H1 (cell line): ENCODE measurements around the gene DHX34. TPM values are rescaled to one million over a fixed set of nuclear protein-coding genes. Genes with fewer than 3 reads are reported as not detected.

Experiments
- CTCF ChIA-PET: fragments of 300-600 bp; sonication (Branson Sonifier 250); formaldehyde crosslinking; loops from one replicate; lab custom pipeline; 2021; ENCODE audit not compliant: partially characterized antibody; lab: Charles Lee
- POLR2A ChIA-PET: fragments of 300-600 bp; sonication (Branson Sonifier 250); formaldehyde crosslinking; loops from one replicate; lab custom pipeline; 2021; ENCODE audit warnings: inconsistent platforms; ENCODE audit not compliant: partially characterized antibody; lab: Charles Lee
- DNase-seq, 2 experiments: peaks; one replicate each; pipeline versions ENCODE4 v3.0.0 to v3.0.0-alpha.2; 2010 to 2022; ENCODE audit warnings: low spot score in 2 of 2, low read depth in 1 of 2, mixed read lengths in 1 of 2
- FAIRE-seq: peaks from 2 replicates; lab custom pipeline; 2011; peaks lifted over from hg19 to GRCh38; lab: Jason Lieb, UNC
- H2AFZ ChIP-seq: 2 replicates; pipeline ENCODE4 v1.8.1; 2012; ENCODE audit warnings: low read length, inconsistent platforms
- H2AK5ac ChIP-seq: 2 replicates; pipeline ENCODE4 v1.6.1; 2013; ENCODE audit warnings: low read depth, low read length
- H2BK120ac ChIP-seq: replicated peaks from 2 replicates; pipeline ENCODE3; 2013; ENCODE audit warnings: low read depth, low read length, inconsistent platforms
- H2BK12ac ChIP-seq: 2 replicates; pipeline ENCODE4 v1.6.1; 2013; ENCODE audit warnings: low read depth, low read length
- H2BK15ac ChIP-seq: 2 replicates; pipeline ENCODE4 v1.6.1; 2013; ENCODE audit warnings: low read length
- H2BK20ac ChIP-seq: 2 replicates; pipeline ENCODE4 v1.6.1; 2013; ENCODE audit warnings: low read length
- H2BK5ac ChIP-seq: 2 replicates; pipeline ENCODE4 v1.6.1; 2013; ENCODE audit warnings: low read depth, low read length
- H3K14ac ChIP-seq: 2 replicates; pipeline ENCODE4 v1.6.1; 2013; ENCODE audit warnings: inconsistent platforms; ENCODE audit not compliant: insufficient read length
- H3K18ac ChIP-seq: 2 replicates; pipeline ENCODE4 v1.6.1; 2013; ENCODE audit warnings: low read length; ENCODE audit errors: extremely low read depth
- H3K23ac ChIP-seq: 2 replicates; pipeline ENCODE4 v1.6.1; 2013; ENCODE audit warnings: inconsistent platforms; ENCODE audit not compliant: insufficient read length
- H3K23me2 ChIP-seq: 2 replicates; pipeline ENCODE4 v1.6.1; 2013; ENCODE audit warnings: low read depth, low read length
- H3K27ac ChIP-seq: 2 replicates; pipeline ENCODE4 v1.6.1; 2011; ENCODE audit warnings: low read depth, low read length, inconsistent platforms
- H3K27me3 ChIP-seq, 4 experiments: replicated peaks in 1 of 4; 1 replicate in 1 of 4; 2 replicates in 3 of 4; pipeline versions ENCODE4 v1.6.1 to v1.8.1; 2011 to 2013; ENCODE audit warnings: low read length in 3 of 4, mild to moderate bottlenecking in 3 of 4, inconsistent platforms in 2 of 4, mixed read lengths in 2 of 4, moderate library complexity in 1 of 4; ENCODE audit not compliant: control insufficient read depth in 3 of 4, insufficient read depth in 3 of 4; ENCODE audit errors: extremely low read depth in 1 of 4
- H3K36me3 ChIP-seq, 4 experiments: 2 replicates each; pipeline versions ENCODE4 v1.6.1 to v1.8.1; 2011 to 2013; ENCODE audit warnings: mild to moderate bottlenecking in 4 of 4, low read length in 3 of 4, moderate library complexity in 2 of 4, control low read depth in 1 of 4, inconsistent platforms in 1 of 4; ENCODE audit not compliant: insufficient read depth in 4 of 4, control insufficient read depth in 2 of 4
- H3K4ac ChIP-seq: replicated peaks from 2 replicates; pipeline ENCODE3; 2013; ENCODE audit warnings: low read length, low read depth, mixed read lengths, inconsistent platforms; ENCODE audit not compliant: insufficient read length
- H3K4me1 ChIP-seq, 4 experiments: replicated peaks in 1 of 4; 1 replicate in 1 of 4; 2 replicates in 3 of 4; pipeline versions ENCODE4 v1.6.1 to v1.8.1; 2011 to 2013; ENCODE audit warnings: low read length in 3 of 4, inconsistent platforms in 2 of 4, mixed read lengths in 1 of 4; ENCODE audit not compliant: insufficient read depth in 4 of 4, control insufficient read depth in 3 of 4
- H3K4me2 ChIP-seq, 2 experiments: 2 replicates each; pipeline versions ENCODE4 v1.6.1 to v1.8.1; 2011 to 2013; ENCODE audit warnings: low read depth in 2 of 2, low read length in 2 of 2, control low read depth in 1 of 2, inconsistent platforms in 1 of 2, mild to moderate bottlenecking in 1 of 2; ENCODE audit not compliant: insufficient read depth in 1 of 2
- H3K4me3 ChIP-seq, 4 experiments: fragments of 200-600, 300-600 bp in 1 of 4; sonication (generic), shearing (Covaris generic), sonication (Bioruptor Twin) in 1 of 4; 2 replicates each; pipeline versions ENCODE4 v1.5.1 to v1.8.1; 2011 to 2016; ENCODE audit warnings: low read length in 4 of 4, low read depth in 3 of 4, control low read depth in 2 of 4, inconsistent platforms in 2 of 4, mild to moderate bottlenecking in 2 of 4, mixed read lengths in 1 of 4, moderate library complexity in 1 of 4; ENCODE audit not compliant: insufficient read depth in 2 of 4; ENCODE audit errors: extremely low read depth in 1 of 4
- H3K56ac ChIP-seq: replicated peaks from 2 replicates; pipeline ENCODE3; 2013; ENCODE audit warnings: low read depth, mild to moderate bottlenecking, mixed read lengths, low read length, inconsistent platforms; ENCODE audit not compliant: insufficient read length
- H3K79me1 ChIP-seq: 2 replicates; pipeline ENCODE4 v1.6.1; 2013; ENCODE audit warnings: low read depth, low read length, control low read depth
- H3K79me2 ChIP-seq, 2 experiments: 2 replicates each; pipeline versions ENCODE4 v1.6.1 to v1.8.1; 2012 to 2013; ENCODE audit warnings: low read length in 2 of 2, mild to moderate bottlenecking in 2 of 2, inconsistent platforms in 1 of 2; ENCODE audit not compliant: insufficient read depth in 2 of 2, control insufficient read depth in 1 of 2
- H3K9ac ChIP-seq, 4 experiments: replicated peaks in 1 of 4; 1 replicate in 1 of 4; 2 replicates in 3 of 4; pipeline versions ENCODE4 v1.6.1 to v1.8.1; 2011 to 2013; ENCODE audit warnings: low read depth in 3 of 4, low read length in 3 of 4, control low read depth in 2 of 4, mild to moderate bottlenecking in 2 of 4, moderate library complexity in 2 of 4, inconsistent platforms in 1 of 4; ENCODE audit errors: extremely low read depth in 1 of 4
- H3K9me3 ChIP-seq, 2 experiments: 2 replicates each; pipeline versions ENCODE4 v1.6.1 to v1.8.1; 2012 to 2013; ENCODE audit warnings: mild to moderate bottlenecking in 2 of 2, moderate library complexity in 2 of 2, control low read depth in 1 of 2, inconsistent platforms in 1 of 2, low read depth in 1 of 2, low read length in 1 of 2, mixed read lengths in 1 of 2; ENCODE audit not compliant: insufficient read depth in 2 of 2
- H4K20me1 ChIP-seq, 2 experiments: replicated peaks in 1 of 2; 2 replicates each; pipeline versions ENCODE3 to v1.8.1; 2011 to 2013; ENCODE audit warnings: inconsistent platforms in 2 of 2, low read length in 2 of 2, mild to moderate bottlenecking in 1 of 2; ENCODE audit not compliant: insufficient read depth in 2 of 2, control insufficient read depth in 1 of 2
- H4K5ac ChIP-seq: 2 replicates; pipeline ENCODE4 v1.6.1; 2013; ENCODE audit warnings: low read length, low read depth, mixed read lengths, inconsistent platforms; ENCODE audit not compliant: insufficient read length
- H4K8ac ChIP-seq: 2 replicates; pipeline ENCODE4 v1.8.0; 2013; ENCODE audit warnings: mild to moderate bottlenecking, moderate library complexity, low read length, inconsistent platforms; ENCODE audit not compliant: insufficient read depth; ENCODE audit errors: extremely low read depth
- H4K91ac ChIP-seq: replicated peaks from 2 replicates; pipeline ENCODE3; 2013; ENCODE audit warnings: low read length, mixed read lengths, inconsistent platforms; ENCODE audit not compliant: insufficient read length
- ASH2L ChIP-seq: fragments of 200-600, 300-600 bp; sonication (generic); IDR thresholded peaks from one replicate; pipeline ENCODE4 v1.7.1; 2017; ENCODE audit warnings: low read length
- BCL11A ChIP-seq, 2 experiments: IDR thresholded peaks; one replicate each; pipeline ENCODE4 v1.6.1; 2011; ENCODE audit warnings: low read depth in 2 of 2, low read length in 2 of 2, mild to moderate bottlenecking in 2 of 2
- EGR1 ChIP-seq: IDR thresholded peaks from 2 replicates; pipeline ENCODE4 v1.6.1; 2011; ENCODE audit warnings: low read depth, low read length, borderline replicate concordance
- PHF8 ChIP-seq: fragments of 200-600 bp; sonication (generic); conservative IDR thresholded peaks from 2 replicates; pipeline ENCODE4 v1.7.1; 2012; ENCODE audit warnings: low read depth, mild to moderate bottlenecking, inconsistent platforms, low read length, moderate library complexity
- POLR2AphosphoS5 ChIP-seq: IDR thresholded peaks from 2 replicates; pipeline ENCODE4 v1.6.1; 2011; ENCODE audit warnings: low read depth, low read length
- SP1 ChIP-seq: IDR thresholded peaks from 2 replicates; pipeline ENCODE4 v1.6.1; 2011; ENCODE audit warnings: low read depth, low read length
- SRF ChIP-seq: IDR thresholded peaks from 2 replicates; pipeline ENCODE4 v1.6.1; 2011; ENCODE audit warnings: mild to moderate bottlenecking, low read depth, low read length, moderate library complexity
- SUZ12 ChIP-seq: fragments of 200-600 bp; sonication (generic); IDR thresholded peaks from 2 replicates; pipeline ENCODE4 v1.6.1; 2012; ENCODE audit warnings: mild to moderate bottlenecking, inconsistent platforms, low read length, moderate library complexity, mixed read lengths
- USF2 ChIP-seq: IDR thresholded peaks from 2 replicates; pipeline ENCODE4 v1.6.1; 2011; ENCODE audit warnings: low read length, improper control_type of control experiment
- WGBS, 2 experiments: shearing (Covaris generic) in 1 of 2; methylation state at CpG; one replicate each; pipeline versions ENCODE4 v1.1.6 to v1.1.7; 2013 to 2015; ENCODE audit warnings: low lambda C conversion rate in 2 of 2, mixed read lengths in 2 of 2, inconsistent platforms in 1 of 2, low coverage in 1 of 2, missing lambda C conversion rate in 1 of 2; ENCODE audit not compliant: insufficient replicate concordance in 2 of 2, insufficient coverage in 1 of 2, insufficient read length in 1 of 2; ENCODE audit errors: extremely low coverage in 1 of 2, missing lambda C conversion rate in 1 of 2; 5-methylcytosine and 5-hydroxymethylcytosine counted together
- polyA plus RNA-seq, 7 experiments: library from polyadenylated mRNA; depleted of rRNA in 3 of 7; stranded (reverse) in 5 of 7; unstranded in 2 of 7; fragments of >200 nt in 5 of 7; fragments of 200-250 nt in 2 of 7; gene quantifications; 1 replicate in 5 of 7; 2 replicates in 1 of 7; 4 replicates in 1 of 7; pipeline versions ENCODE4 v1.2.1 to v1.2.3, GENCODE V29; 2011 to 2013; ENCODE audit warnings: missing spikeins in 2 of 7, mixed read lengths in 2 of 7
- total RNA-seq: library from RNA; stranded (reverse); fragmentation: NEBNext Ultra II Directional; extraction: Animal tissue kit (Norgen Biotek cat#: 25700); gene quantifications from 2 replicates; pipeline ENCODE4 v1.2.1, GENCODE V29; 2021
- TF ChIP-seq, protein P1 (sequence below): IDR thresholded peaks from 2 replicates; pipeline ENCODE4 v1.6.1; 2012; ENCODE audit warnings: low read length, inconsistent platforms
- TF ChIP-seq, protein P2 (sequence below): IDR thresholded peaks from 2 replicates; pipeline ENCODE4 v1.6.1; 2011; ENCODE audit warnings: low read depth, mild to moderate bottlenecking, low read length; ENCODE audit not compliant: insufficient read depth

The DHX34 gene
- total and polyA plus RNA-seq, 2 of the 8 experiments (the other 6 are each of a cell fraction or from before 2014, with no cell fraction given) = 17.5 to 24.3 TPM

DNA sequence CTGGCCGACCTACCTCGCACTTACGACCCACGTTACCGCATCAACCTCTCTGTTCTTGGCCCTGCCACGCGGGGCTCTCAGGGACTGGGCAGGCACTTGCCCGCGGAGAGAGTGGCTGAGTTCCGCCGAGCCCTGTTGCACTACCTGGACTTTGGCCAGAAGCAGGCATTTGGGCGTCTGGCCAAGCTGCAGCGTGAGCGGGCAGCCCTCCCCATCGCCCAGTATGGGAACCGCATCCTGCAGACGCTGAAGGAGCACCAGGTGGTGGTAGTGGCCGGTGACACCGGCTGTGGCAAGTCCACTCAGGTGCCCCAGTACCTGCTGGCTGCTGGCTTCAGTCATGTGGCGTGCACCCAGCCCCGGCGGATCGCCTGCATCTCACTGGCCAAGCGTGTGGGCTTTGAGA is 4.2 kb downstream of the DHX34 start:
- peaks cover 3 to 10% of the 10 kb centered on the region in 2 experiments for H4K20me1 ChIP-seq
- H2AK5ac ChIP-seq = no peak overlapping the region
- DNase-seq = no peak
- ChIA-PET POLR2A (interaction anchor here (1.0 kb wide), 1 partner anchor 12 kb away, joined by 3 read pairs; no protein-coding TSS in a partner anchor), CTCF (no interaction called here)
- H3K4me2 ChIP-seq = no peak overlapping the region
- H2AFZ ChIP-seq = no peak overlapping the region
- no peak overlapping the region for H3K23ac ChIP-seq
- no peak overlapping the region for H3K14ac ChIP-seq
- H3K4ac ChIP-seq = no peak overlapping the region
- peaks cover 36 to 58% (median 48%) of the 10 kb centered on the region in 4 experiments for H3K36me3 ChIP-seq
- no peak overlapping the region for H4K5ac ChIP-seq
- H3K56ac ChIP-seq = no peak overlapping the region
- H3K4me1 ChIP-seq = peaks cover 0 to 7% (median 2%) of the 10 kb centered on the region in 4 experiments; a peak in 4 of 7 replicates
- H3K79me2 ChIP-seq = peaks cover 0 to 33% of the 10 kb centered on the region in 2 experiments; a peak in 3 of 4 replicates
- H3K4me3 ChIP-seq = no peak overlapping the region
- no peak overlapping the region for H3K9ac ChIP-seq
- no peaks in the 10 kb centered on the region for H3K9me3 ChIP-seq
- no peak overlapping the region for H2BK120ac ChIP-seq
- H2BK20ac ChIP-seq = no peak overlapping the region
- H3K79me1 ChIP-seq = peaks cover 12% of the 10 kb centered on the region
- H3K18ac ChIP-seq = no peak overlapping the region
- no peak for FAIRE-seq
- H4K91ac ChIP-seq = no peak overlapping the region
- no peak overlapping the region for H2BK5ac ChIP-seq
- H3K23me2 ChIP-seq = peaks cover 8% of the 10 kb centered on the region
- H4K8ac ChIP-seq = 0 out of 2 replicates have a peak overlapping the region, but pooled peaks have one; percentile 15
- no peak overlapping the region for H2BK15ac ChIP-seq
- peaks cover 0 to 1% (median 0%) of the 10 kb centered on the region in 4 experiments; a peak in 2 of 7 replicates for H3K27me3 ChIP-seq
- 97% methylated on average over 19 of the region's 24 CpGs; no CpG with 5 or more reads in 1 of the 2 experiments for WGBS, 2 experiments
- no peak overlapping the region for H2BK12ac ChIP-seq
- H3K27ac ChIP-seq = no peak overlapping the region
- TF ChIP-seq SUZ12 = no peak
- TF ChIP-seq SRF = no peak
- no peak for TF ChIP-seq POLR2AphosphoS5
- TF ChIP-seq PHF8 = no peak
- TF ChIP-seq, protein P1, sequence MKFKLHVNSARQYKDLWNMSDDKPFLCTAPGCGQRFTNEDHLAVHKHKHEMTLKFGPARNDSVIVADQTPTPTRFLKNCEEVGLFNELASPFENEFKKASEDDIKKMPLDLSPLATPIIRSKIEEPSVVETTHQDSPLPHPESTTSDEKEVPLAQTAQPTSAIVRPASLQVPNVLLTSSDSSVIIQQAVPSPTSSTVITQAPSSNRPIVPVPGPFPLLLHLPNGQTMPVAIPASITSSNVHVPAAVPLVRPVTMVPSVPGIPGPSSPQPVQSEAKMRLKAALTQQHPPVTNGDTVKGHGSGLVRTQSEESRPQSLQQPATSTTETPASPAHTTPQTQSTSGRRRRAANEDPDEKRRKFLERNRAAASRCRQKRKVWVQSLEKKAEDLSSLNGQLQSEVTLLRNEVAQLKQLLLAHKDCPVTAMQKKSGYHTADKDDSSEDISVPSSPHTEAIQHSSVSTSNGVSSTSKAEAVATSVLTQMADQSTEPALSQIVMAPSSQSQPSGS = no peak
- no peak for TF ChIP-seq USF2
- no peak for TF ChIP-seq EGR1
- no peak for TF ChIP-seq ASH2L
- no peak for TF ChIP-seq SP1
- TF ChIP-seq BCL11A (IDR thresholded peaks at IDR 0.05; ENCODE audit: low read depth in 2 of 2, low read length in 2 of 2) = no peak
- TF ChIP-seq, protein P2, sequence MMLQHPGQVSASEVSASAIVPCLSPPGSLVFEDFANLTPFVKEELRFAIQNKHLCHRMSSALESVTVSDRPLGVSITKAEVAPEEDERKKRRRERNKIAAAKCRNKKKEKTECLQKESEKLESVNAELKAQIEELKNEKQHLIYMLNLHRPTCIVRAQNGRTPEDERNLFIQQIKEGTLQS = no peak
